HTERT RPE-1 (cell line): ENCODE measurements around the gene FAT1.
"Not testable (repeated sequence)": the region's sequence is repeated elsewhere in the genome, so short reads cannot be mapped to it uniquely, and the experiment has no call there.

Source experiments
- in situ Hi-C: fragments of 300-500 bp; cut with MboI; formaldehyde crosslinking; loops from 4 replicates; pipeline ENCODE4 v1.14.3; 2020; ENCODE audit warnings: low sequenced_read_pairs

FAT1 gene

GRCh38 chr4:186723292-186724057 lies at the start of gene FAT1:
FAT1 (minus strand) TSS chr4:186723856; CDS start chr4:186709827, 14,029 bp downstream.
- in situ Hi-C loops: no loop called here

GRCh38 chr4:186772936-186773487 lies 49.4 kb upstream of the FAT1 start:
- in situ Hi-C loops: no loop called here

- in situ Hi-C loops: no loop called here
Observed at GRCh38 chr4:186771624-186772023, 48.0 kb upstream of the FAT1 start.

- in situ Hi-C loops: no loop called here
Observed at GRCh38 chr4:186770481-186771175, 47.0 kb upstream of the FAT1 start.

GRCh38 chr4:186767794-186768193 lies 44.1 kb upstream of the FAT1 start:
- in situ Hi-C loops: no loop called here

- in situ Hi-C loops: no loop called here
Observed at GRCh38 chr4:186765673-186766546, 42.3 kb upstream of the FAT1 start.

- in situ Hi-C loops: no loop called here
Observed at GRCh38 chr4:186765138-186765537, 41.5 kb upstream of the FAT1 start.

GRCh38 chr4:186764457-186764856 lies 40.8 kb upstream of the FAT1 start:
- in situ Hi-C loops: no loop called here

GRCh38 chr4:186762865-186763264 lies 39.2 kb upstream of the FAT1 start:
- in situ Hi-C loops: no loop called here

- in situ Hi-C loops: no loop called here
Observed at GRCh38 chr4:186762361-186762760, 38.7 kb upstream of the FAT1 start.

- in situ Hi-C loops: not testable (repeated sequence)
Observed at GRCh38 chr4:186761956-186762355, 38.3 kb upstream of the FAT1 start.

- in situ Hi-C loops: no loop called here
Observed at GRCh38 chr4:186761393-186761792, 37.7 kb upstream of the FAT1 start.

GRCh38 chr4:186760576-186760975 lies 36.9 kb upstream of the FAT1 start:
- in situ Hi-C loops: no loop called here

- in situ Hi-C loops: no loop called here
Observed at GRCh38 chr4:186759990-186760389, 36.3 kb upstream of the FAT1 start.

- in situ Hi-C loops: no loop called here
Observed at GRCh38 chr4:186758929-186759682, 35.5 kb upstream of the FAT1 start.

GRCh38 chr4:186757696-186758355 lies 34.2 kb upstream of the FAT1 start:
- in situ Hi-C loops: no loop called here

GRCh38 chr4:186756550-186756949 lies 32.9 kb upstream of the FAT1 start:
- in situ Hi-C loops: not testable (repeated sequence)

GRCh38 chr4:186755550-186756519 lies 32.2 kb upstream of the FAT1 start:
- in situ Hi-C loops: no loop called here

GRCh38 chr4:186754976-186755375 lies 31.3 kb upstream of the FAT1 start:
- in situ Hi-C loops: no loop called here
